GM19238 (cell line): Measurements from ENCODE around the gene ATOSB.
A peak's percentile ranks its signal among the peaks of the same experiment; 100 is the strongest.

Source experiments
- DNase-seq: peaks from one replicate; pipeline ENCODE4 v3.0.0; 2011; ENCODE audit warnings: low spot score; ENCODE audit not compliant: insufficient read length

The ATOSB gene

GRCh38 chr9:35089434-35089833 is 26.2 kb downstream of the ATOSB start:
- no peak for DNase-seq

- DNase-seq, result no peak
Measured at GRCh38 chr9:35085078-35085477, 30.6 kb downstream of the ATOSB start.

GRCh38 chr9:35079426-35080341 is 36.0 kb downstream of the ATOSB start, which contains the start of gene FANCG:
Gene FANCG, minus strand, starts transcription at chr9:35079942. Its CDS starts 418 bp downstream, at chr9:35079524.
- DNase-seq, result peak; percentile 87

GRCh38 chr9:35079041-35079425 is 36.6 kb downstream of the ATOSB start:
- DNase-seq, result no peak

GRCh38 chr9:35078066-35078465 is 37.6 kb downstream of the ATOSB start:
- DNase-seq, result no peak

- DNase-seq, result no peak
Measured at GRCh38 chr9:35076848-35077247, 38.8 kb downstream of the ATOSB start.

GRCh38 chr9:35075358-35075757 is 40.3 kb downstream of the ATOSB start:
- DNase-seq, result no peak

GRCh38 chr9:35074791-35075190 is 40.9 kb downstream of the ATOSB start:
- no peak for DNase-seq

GRCh38 chr9:35074141-35074540 is 41.5 kb downstream of the ATOSB start:
- no peak for DNase-seq

- no peak for DNase-seq
Measured at GRCh38 chr9:35073279-35073612, 42.4 kb downstream of the ATOSB start.

- peak; percentile 97 for DNase-seq
Measured at GRCh38 chr9:35072461-35073278, 43.0 kb downstream of the ATOSB start, which contains the start of gene VCP. Gene VCP, minus strand, starts transcription at chr9:35072625. Its CDS starts 272 bp downstream, at chr9:35072353.

- peak; percentile 79 for DNase-seq
Measured at GRCh38 chr9:35071814-35072460, 43.7 kb downstream of the ATOSB start.

GRCh38 chr9:35070823-35071813 is 44.5 kb downstream of the ATOSB start:
- DNase-seq, result no peak

GRCh38 chr9:35069020-35069419 is 46.6 kb downstream of the ATOSB start:
- DNase-seq, result no peak

GRCh38 chr9:35067056-35067455 is 48.6 kb downstream of the ATOSB start:
- DNase-seq, result no peak

GRCh38 chr9:35060548-35061207 is 55.0 kb downstream of the ATOSB start:
- DNase-seq, result no peak

GRCh38 chr9:35059438-35059837 is 56.2 kb downstream of the ATOSB start:
- no peak for DNase-seq

GRCh38 chr9:35057271-35057620 is 58.4 kb downstream of the ATOSB start:
- no peak for DNase-seq

- no peak for DNase-seq
Measured at GRCh38 chr9:35056571-35057270, 58.9 kb downstream of the ATOSB start.
